Esophagus squamous epithelium (tissue), 5 donors: Measurements from ENCODE around the gene GREB1L. TPM values are rescaled to one million over a fixed set of nuclear protein-coding genes. Genes with fewer than 3 reads are reported as not detected.

Experiments
- DNase-seq: peaks from one replicate; lab custom pipeline; 2025; lab: John Stamatoyannopoulos, UW
- H3K27ac ChIP-seq, 4 donors: fragments of 200-600 bp; sonication (generic); one replicate each; pipeline ENCODE4 v1.5.1; 2016 to 2019; ENCODE audit warnings: mild to moderate bottlenecking in 1 of 4
- H3K27me3 ChIP-seq, 4 donors: fragments of 200-600 bp; sonication (generic); 1 replicate in 3 of 4; 2 replicates in 1 of 4; pipeline versions ENCODE4 v1.5.1 to v1.6.0; 2017 to 2021; ENCODE audit warnings: antibody characterized with exemption in 1 of 4
- H3K36me3 ChIP-seq, 3 donors: fragments of 200-600 bp; sonication (generic); one replicate each; pipeline ENCODE4 v1.5.1; 2016 to 2019
- H3K4me1 ChIP-seq, 3 donors: fragments of 200-600 bp; sonication (generic); one replicate each; pipeline ENCODE4 v1.5.1; 2017 to 2019
- H3K4me3 ChIP-seq, 4 donors: fragments of 200-600 bp; sonication (generic); 1 replicate in 3 of 4; 2 replicates in 1 of 4; pipeline ENCODE4 v1.5.1; 2016 to 2019; ENCODE audit warnings: mild to moderate bottlenecking in 2 of 4, moderate library complexity in 1 of 4
- H3K9me3 ChIP-seq, 3 donors: fragments of 200-600 bp; sonication (generic); one replicate each; pipeline ENCODE4 v1.5.1; 2016 to 2019
- POLR2A ChIP-seq, 4 donors: fragments of 450-650 bp; IDR thresholded peaks; one replicate each; pipeline ENCODE4 v1.6.1; 2017; ENCODE audit warnings: antibody characterized with exemption in 4 of 4, mild to moderate bottlenecking in 4 of 4, moderate library complexity in 3 of 4
- WGBS, 2 donors: methylation state at CpG; one replicate each; pipeline ENCODE4 v1.1.5; 2018; 5-methylcytosine and 5-hydroxymethylcytosine counted together
- intact Hi-C: fragments of 100-400 bp; cut with DNase I; formaldehyde crosslinking; loops from one replicate; pipeline ENCODE4 v1.15.0; 2022
- total RNA-seq, 4 donors: library from RNA; depleted of rRNA; stranded (reverse); fragments of >200 nt; gene quantifications; one replicate each; pipeline ENCODE4 v1.1.0, GENCODE V29; 2016
- TF ChIP-seq, protein P1 (sequence below), 6 experiments: fragments of 450-650 bp in 4 of 6; fragments of 200-600 bp in 2 of 6; sonication (generic) in 2 of 6; IDR thresholded peaks; one replicate each; pipeline ENCODE4 v1.5.1; 2016 to 2019; ENCODE audit warnings: antibody characterized with exemption in 6 of 6, mild to moderate bottlenecking in 4 of 6, moderate library complexity in 4 of 6
- donor health status: DM: yes; HTN: yes; CAD: no.

GREB1L gene
- total RNA-seq, 4 donors from 2014 or later: 0.12 to 0.95 (median 0.66) TPM; not detected in 1

DNA sequence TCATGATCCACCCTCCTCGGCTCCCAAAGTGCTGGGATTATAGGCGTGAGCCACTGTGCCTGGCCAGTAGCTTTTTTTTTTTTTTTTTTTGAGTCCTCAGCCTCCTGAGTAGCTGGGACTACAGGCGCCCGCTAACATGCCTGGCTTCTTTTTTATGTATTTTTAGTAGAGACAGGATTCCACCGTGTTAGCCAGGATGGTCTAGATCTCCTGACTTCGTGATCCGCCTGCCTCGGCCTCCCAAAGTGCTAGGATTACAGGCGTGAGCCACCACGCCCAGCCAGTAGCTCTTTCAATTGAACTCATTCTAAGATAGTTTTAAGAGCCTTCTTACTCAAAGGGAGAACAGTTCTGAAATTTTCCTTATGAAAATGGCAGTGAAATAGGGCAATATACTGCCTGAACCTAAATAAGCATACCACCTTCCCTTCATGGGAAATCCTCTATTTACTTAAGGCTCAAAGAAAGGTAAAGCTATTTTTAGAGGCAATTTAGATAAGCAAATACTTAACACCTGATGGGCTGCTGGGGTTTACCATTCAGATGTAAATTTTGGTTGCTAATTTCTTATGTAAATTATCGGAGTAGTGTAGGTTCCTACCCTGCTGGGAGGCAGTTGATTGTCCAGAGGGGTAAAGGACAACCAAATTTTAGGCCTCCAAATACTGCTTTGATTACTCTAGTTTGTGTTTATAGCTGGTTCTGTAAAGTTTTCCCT is 144.7 kb downstream of the GREB1L start:
- Histone ChIP-seq H3K9me3 (no peaks in the 10 kb centered on the region), H3K4me3 (no peak overlapping the region), H3K36me3 (no peaks in the 10 kb centered on the region), H3K27ac (no peak overlapping the region), H3K27me3 (peaks cover 0 to 78% (median 0%) of the 10 kb centered on the region in 4 donors), H3K4me1 (no peaks in the 10 kb centered on the region)
- TF ChIP-seq, protein P1, sequence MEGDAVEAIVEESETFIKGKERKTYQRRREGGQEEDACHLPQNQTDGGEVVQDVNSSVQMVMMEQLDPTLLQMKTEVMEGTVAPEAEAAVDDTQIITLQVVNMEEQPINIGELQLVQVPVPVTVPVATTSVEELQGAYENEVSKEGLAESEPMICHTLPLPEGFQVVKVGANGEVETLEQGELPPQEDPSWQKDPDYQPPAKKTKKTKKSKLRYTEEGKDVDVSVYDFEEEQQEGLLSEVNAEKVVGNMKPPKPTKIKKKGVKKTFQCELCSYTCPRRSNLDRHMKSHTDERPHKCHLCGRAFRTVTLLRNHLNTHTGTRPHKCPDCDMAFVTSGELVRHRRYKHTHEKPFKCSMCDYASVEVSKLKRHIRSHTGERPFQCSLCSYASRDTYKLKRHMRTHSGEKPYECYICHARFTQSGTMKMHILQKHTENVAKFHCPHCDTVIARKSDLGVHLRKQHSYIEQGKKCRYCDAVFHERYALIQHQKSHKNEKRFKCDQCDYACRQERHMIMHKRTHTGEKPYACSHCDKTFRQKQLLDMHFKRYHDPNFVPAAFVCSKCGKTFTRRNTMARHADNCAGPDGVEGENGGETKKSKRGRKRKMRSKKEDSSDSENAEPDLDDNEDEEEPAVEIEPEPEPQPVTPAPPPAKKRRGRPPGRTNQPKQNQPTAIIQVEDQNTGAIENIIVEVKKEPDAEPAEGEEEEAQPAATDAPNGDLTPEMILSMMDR (IDR thresholded peaks at IDR 0.05): no peak
- no peak for TF ChIP-seq POLR2A (IDR thresholded peaks at IDR 0.05)
- intact Hi-C loops: no loop called here
- 73 to 82% methylated on average over 10 to 11 of the region's 11 CpGs for WGBS, 2 donors
- DNase-seq: no peak

GRCh38 chr18:21387886-21388285 is 145.9 kb downstream of the GREB1L start:
- H3K36me3 ChIP-seq: no peaks in the 10 kb centered on the region
- no peaks in the 10 kb centered on the region for H3K9me3 ChIP-seq
- intact Hi-C loops: no loop called here
- 41 to 70% methylated on average over 2 of the region's 2 CpGs for WGBS, 2 donors
- H3K27me3 ChIP-seq: peaks cover 0 to 72% (median 0%) of the 10 kb centered on the region in 4 donors
- no peak overlapping the region for H3K4me3 ChIP-seq
- no peak for DNase-seq
- TF ChIP-seq POLR2A (IDR thresholded peaks at IDR 0.05): no peak
- TF ChIP-seq, protein P1 (IDR thresholded peaks at IDR 0.05): no peak
- no peaks in the 10 kb centered on the region for H3K4me1 ChIP-seq
- H3K27ac ChIP-seq: no peak overlapping the region

DNA sequence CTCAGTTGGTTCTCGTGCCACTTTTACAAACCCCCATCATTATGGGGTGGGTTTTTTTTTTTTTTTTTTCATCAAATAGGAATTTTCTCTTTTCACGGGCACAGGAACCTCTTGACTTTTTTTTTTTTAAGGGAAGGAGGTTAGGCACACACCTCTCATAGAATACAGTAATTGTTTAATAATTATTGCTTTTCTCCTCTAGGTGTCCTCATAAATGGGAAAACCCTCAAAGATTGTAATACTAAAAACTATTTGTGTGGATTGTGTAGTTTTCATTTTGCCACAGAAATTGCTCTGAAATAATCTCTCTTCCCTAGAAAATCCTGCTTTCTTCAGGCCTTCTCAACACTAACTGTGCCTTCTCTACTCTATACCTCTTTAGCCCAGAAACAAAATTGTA is 147.3 kb downstream of the GREB1L start:
- H3K27me3 ChIP-seq: peaks cover 0 to 71% (median 0%) of the 10 kb centered on the region in 4 donors
- no peaks in the 10 kb centered on the region for H3K4me1 ChIP-seq
- no peak overlapping the region for H3K27ac ChIP-seq
- 70 to 71% methylated on average over 2 of the region's 2 CpGs for WGBS, 2 donors
- no peaks in the 10 kb centered on the region for H3K36me3 ChIP-seq
- no peaks in the 10 kb centered on the region for H3K9me3 ChIP-seq
- no peak for DNase-seq
- no peak for TF ChIP-seq POLR2A (IDR thresholded peaks at IDR 0.05)
- TF ChIP-seq, protein P1 (IDR thresholded peaks at IDR 0.05): no peak
- H3K4me3 ChIP-seq: no peak overlapping the region
- intact Hi-C loops: no loop called here

- no peaks in the 10 kb centered on the region for H3K36me3 ChIP-seq
- TF ChIP-seq, protein P1 (IDR thresholded peaks at IDR 0.05): no peak
- TF ChIP-seq POLR2A (IDR thresholded peaks at IDR 0.05): no peak
- H3K4me3 ChIP-seq: no peak overlapping the region
- no peaks in the 10 kb centered on the region for H3K4me1 ChIP-seq
- DNase-seq: no peak
- intact Hi-C loops: no loop called here
- H3K9me3 ChIP-seq: no peaks in the 10 kb centered on the region
- WGBS, 2 donors: 89 to 100% methylated on average over 1 of the region's 1 CpG
- H3K27ac ChIP-seq: no peak overlapping the region
- H3K27me3 ChIP-seq: peaks cover 0 to 67% (median 0%) of the 10 kb centered on the region in 4 donors
Observed at GRCh38 chr18:21389903-21390302, 147.9 kb downstream of the GREB1L start.

DNA sequence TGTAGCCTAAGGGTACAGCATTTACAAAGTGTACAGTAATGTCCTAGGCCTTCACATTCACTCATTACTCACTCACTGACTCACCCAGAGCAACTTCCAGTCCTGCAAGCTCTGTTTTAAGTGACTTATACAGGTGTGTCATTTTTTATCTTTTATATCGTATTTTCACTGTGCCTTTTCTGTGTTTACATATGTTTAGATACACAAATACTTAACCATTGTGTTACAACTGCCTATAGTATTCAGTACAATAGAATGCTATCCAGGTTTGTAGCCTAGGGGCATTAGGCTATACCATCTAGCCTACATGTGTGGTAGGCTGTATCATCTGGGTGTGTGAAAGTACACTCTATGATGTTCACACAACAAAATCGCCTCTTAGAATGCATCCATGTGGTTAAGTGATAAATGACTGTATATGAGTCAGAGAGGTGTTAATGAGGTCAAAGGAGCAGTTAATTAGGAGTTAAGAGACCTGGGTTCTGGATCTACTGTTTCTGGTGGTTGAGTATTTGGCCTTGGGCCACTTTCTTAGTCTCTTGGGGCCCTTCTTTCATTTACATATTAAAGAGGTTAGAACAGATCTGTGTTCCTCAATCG is 149.1 kb downstream of the GREB1L start:
- intact Hi-C loops: no loop called here
- no peak overlapping the region for H3K27ac ChIP-seq
- no peak for DNase-seq

More for the DNA sequence above, 149.1 kb downstream of the GREB1L start:
- no peaks in the 10 kb centered on the region for H3K9me3 ChIP-seq
- H3K36me3 ChIP-seq: no peaks in the 10 kb centered on the region
- whole genome bisulfite sequencing, 2 donors: 24 to 39% methylated on average over 3 of the region's 3 CpGs
- no peak overlapping the region for H3K4me3 ChIP-seq
- H3K4me1 ChIP-seq: no peaks in the 10 kb centered on the region
- no peak for TF ChIP-seq POLR2A (IDR thresholded peaks at IDR 0.05)
- TF ChIP-seq, protein P1 (IDR thresholded peaks at IDR 0.05): no peak
- peaks cover 0 to 64% (median 0%) of the 10 kb centered on the region in 4 donors for H3K27me3 ChIP-seq
